Panc1 (cell line): ENCODE data around the gene RAB6B. TPM values are rescaled to one million over a fixed set of nuclear protein-coding genes. Genes with fewer than 3 reads are reported as not detected.

Source experiments
- ATAC-seq: fragments of 200-7000 bp; cut with Tn5 transposase; 2 replicates; pipeline ENCODE4 v1.9.1; 2020; ENCODE audit warnings: mild to moderate bottlenecking, moderate library complexity
- BruUV-seq: library from RNA; stranded (reverse); fragments of 400-500 nt; replicated peaks from 2 replicates; lab custom pipeline; 2021; lab: Mats Ljungman, UMichigan
- CTCF ChIA-PET: fragments of 300-600 bp; sonication (Branson Sonifier 250); formaldehyde crosslinking; loops from one replicate; lab custom pipeline; 2022; ENCODE audit warnings: antibody characterized with exemption; lab: Charles Lee
- POLR2A ChIA-PET: fragments of 300-600 bp; sonication (Branson Sonifier 250); formaldehyde crosslinking; loops from one replicate; lab custom pipeline; 2022; ENCODE audit warnings: antibody characterized with exemption; lab: Charles Lee
- DNase-seq: peaks from one replicate; pipeline ENCODE4 v3.0.0-alpha.2; 2010; ENCODE audit warnings: low read depth, low spot score
- H3K27ac ChIP-seq: 2 replicates; pipeline ENCODE4 v1.5.1; 2011; ENCODE audit warnings: mild to moderate bottlenecking, low read length, inconsistent platforms
- H3K27me3 ChIP-seq: fragments of 200-500 bp; sonication (Bioruptor generic); 2 replicates; pipeline ENCODE4 v1.6.0; 2014; ENCODE audit warnings: low read length, inconsistent platforms; ENCODE audit not compliant: control insufficient read depth, insufficient read depth
- H3K36me3 ChIP-seq: fragments of 200-500 bp; sonication (Bioruptor generic); 2 replicates; pipeline ENCODE4 v1.5.1; 2014; ENCODE audit warnings: inconsistent platforms, mild to moderate bottlenecking, low read length, moderate library complexity; ENCODE audit not compliant: control insufficient read depth, insufficient read depth
- H3K4me1 ChIP-seq: 2 replicates; pipeline ENCODE4 v1.5.1; 2011; ENCODE audit warnings: inconsistent platforms, mild to moderate bottlenecking, low read length, moderate library complexity; ENCODE audit not compliant: control insufficient read depth, insufficient read depth
- H3K4me3 ChIP-seq, 2 experiments: 2 replicates each; pipeline ENCODE4 v1.5.1; 2011 to 2012; ENCODE audit warnings: low read depth in 2 of 2, low read length in 2 of 2, mild to moderate bottlenecking in 2 of 2, inconsistent platforms in 1 of 2, moderate library complexity in 1 of 2
- H3K9me3 ChIP-seq: fragments of 200-500 bp; sonication (Bioruptor generic); 2 replicates; pipeline ENCODE4 v1.5.1; 2014; ENCODE audit warnings: low read depth, mild to moderate bottlenecking, inconsistent platforms, low read length, moderate library complexity; ENCODE audit not compliant: control insufficient read depth, insufficient read depth
- CTCF ChIP-seq: fragments of 450-650 bp; IDR thresholded peaks from 2 replicates; pipeline ENCODE4 v1.5.1; 2017; ENCODE audit warnings: mild to moderate bottlenecking
- POLR2AphosphoS5 ChIP-seq: IDR thresholded peaks from 2 replicates; pipeline ENCODE4 v1.6.1; 2012; ENCODE audit warnings: mild to moderate bottlenecking, low read depth, low read length, moderate library complexity
- REST ChIP-seq, 2 experiments: IDR thresholded peaks; 2 replicates each; pipeline ENCODE4 v1.6.1; 2011 to 2012; ENCODE audit warnings: low read depth in 2 of 2, control low read depth in 1 of 2, low read length in 1 of 2, mild to moderate bottlenecking in 1 of 2, moderate library complexity in 1 of 2; ENCODE audit not compliant: insufficient read depth in 1 of 2
- SIN3A ChIP-seq: IDR thresholded peaks from 2 replicates; pipeline ENCODE4 v1.6.1; 2012; ENCODE audit warnings: low read depth, mild to moderate bottlenecking, low read length, moderate library complexity, borderline replicate concordance; ENCODE audit not compliant: insufficient read depth
- TCF7L2 ChIP-seq: IDR thresholded peaks from 2 replicates; pipeline ENCODE4 v1.6.1; 2011; ENCODE audit warnings: mild to moderate bottlenecking, low read depth, low read length, inconsistent platforms
- in situ Hi-C: cut with HindIII; loops from 2 replicates; pipeline ENCODE4 v1.10.0; 2016; ENCODE audit warnings: low sequenced_read_pairs, low pct_unique_long_range_greater_than_20kb
- intact Hi-C: fragments of 100-400 bp; cut with micrococcal nuclease; formaldehyde crosslinking; loops from one replicate; pipeline ENCODE4 v1.10.0; 2022; ENCODE audit not compliant: unreplicated experiment
- total RNA-seq: library from RNA; stranded (reverse); gene quantifications from one replicate; pipeline ENCODE4 v1.2.1, GENCODE V29; 2021; ENCODE audit not compliant: unreplicated experiment

RAB6B gene
- total RNA-seq, 1 experiment from 2014 or later, result 49.2 TPM

GRCh38 chr3:133821767-133822638 is 73.7 kb downstream of the RAB6B start:
- peaks cover 15% of the 10 kb centered on the region for H3K36me3 ChIP-seq
- no TSS peak for BruUV-seq
- TF ChIP-seq POLR2AphosphoS5 (no peak), CTCF (no peak; the same call in 1 of the 2 replicates), REST (IDR thresholded peaks at IDR 0.05; ENCODE audit: insufficient read depth in 1 of 2, low read depth in 2 of 2, low read length in 1 of 2) (no peak), TCF7L2 (no peak), SIN3A (no peak)
- DNase-seq, result peak; percentile 91
- no peaks in the 10 kb centered on the region for H3K9me3 ChIP-seq
- no peak overlapping the region for H3K4me3 ChIP-seq
- no peaks in the 10 kb centered on the region for H3K27me3 ChIP-seq
- H3K4me1 ChIP-seq, result 0 out of 2 replicates have a peak, but pooled peaks cover 3% of the 10 kb centered on the region
- CTCF ChIA-PET, result no interaction called here
- peak; percentile 73 for ATAC-seq
- in situ Hi-C loops, result no loop called here
- POLR2A ChIA-PET, result no interaction called here
- intact Hi-C loops, result no loop called here
- H3K27ac ChIP-seq, result no peak overlapping the region

GRCh38 chr3:133820889-133821675 is 74.6 kb downstream of the RAB6B start:
- H3K27me3 ChIP-seq, result no peaks in the 10 kb centered on the region
- ChIA-PET CTCF (no interaction called here), POLR2A (no interaction called here)
- DNase-seq (no peak), ATAC-seq (no peak)
- H3K9me3 ChIP-seq, result no peaks in the 10 kb centered on the region
- peaks cover 19% of the 10 kb centered on the region for H3K36me3 ChIP-seq
- TF ChIP-seq POLR2AphosphoS5, result no peak
- TF ChIP-seq REST (IDR thresholded peaks at IDR 0.05; ENCODE audit: insufficient read depth in 1 of 2, low read depth in 2 of 2, low read length in 1 of 2), result no peak
- no peak for TF ChIP-seq TCF7L2
- TF ChIP-seq SIN3A, result no peak
- TF ChIP-seq CTCF, result no peak
- intact Hi-C loops (no loop called here), in situ Hi-C loops (no loop called here)
- H3K4me3 ChIP-seq, result no peak overlapping the region
- no TSS peak for BruUV-seq
- H3K4me1 ChIP-seq, result 0 out of 2 replicates have a peak, but pooled peaks cover 3% of the 10 kb centered on the region
- no peak overlapping the region for H3K27ac ChIP-seq
